Lower lobe of right lung (tissue), 2 donors: Measurements from ENCODE around the gene PTPN13. TPM values are rescaled to one million over a fixed set of nuclear protein-coding genes. Genes with fewer than 3 reads are reported as not detected.

Experiments
- ATAC-seq, 2 donors: fragments of 200-7000 bp; cut with Tn5 transposase; one replicate each; pipeline ENCODE4 v1.9.1; 2020 to 2022; ENCODE audit warnings: mild to moderate bottlenecking in 2 of 2, moderate library complexity in 2 of 2
- DNase-seq: peaks from one replicate; pipeline ENCODE4 v3.0.0-alpha.2; 2020
- H3K27ac ChIP-seq: fragments of 200-600 bp; one replicate; pipeline ENCODE4 v1.8.0; 2022
- H3K27me3 ChIP-seq: fragments of 200-600 bp; one replicate; pipeline ENCODE4 v1.8.0; 2022; ENCODE audit warnings: low read depth
- H3K36me3 ChIP-seq: fragments of 200-600 bp; one replicate; pipeline ENCODE4 v1.8.0; 2022; ENCODE audit warnings: mild to moderate bottlenecking
- H3K4me1 ChIP-seq: fragments of 200-600 bp; one replicate; pipeline ENCODE4 v1.8.0; 2022
- H3K4me3 ChIP-seq: fragments of 200-600 bp; one replicate; pipeline ENCODE4 v1.8.0; 2022; ENCODE audit warnings: mild to moderate bottlenecking
- H3K9me3 ChIP-seq: fragments of 200-600 bp; one replicate; pipeline ENCODE4 v1.8.0; 2022
- intact Hi-C: fragments of 100-400 bp; cut with DNase I; formaldehyde crosslinking; loops from one replicate; pipeline ENCODE4 v1.11.0; 2022
- total RNA-seq: library from RNA; stranded (reverse); fragmentation: NEBNext Ultra II Directional; extraction: Animal tissue kit (Norgen Biotek cat#: 25700); gene quantifications from one replicate; pipeline ENCODE4 v1.2.1, GENCODE V29; 2021
- TF ChIP-seq, protein P1 (sequence below): fragments of 200-600 bp; IDR thresholded peaks from one replicate; pipeline ENCODE4 v1.8.0; 2022; ENCODE audit warnings: antibody characterized with exemption, mild to moderate bottlenecking
- donor health status: DM: no; HTN: yes; CAD: no; lungs with severe emphysema.

The PTPN13 gene
- total RNA-seq, 1 donor from 2014 or later: 77.2 TPM

DNA sequence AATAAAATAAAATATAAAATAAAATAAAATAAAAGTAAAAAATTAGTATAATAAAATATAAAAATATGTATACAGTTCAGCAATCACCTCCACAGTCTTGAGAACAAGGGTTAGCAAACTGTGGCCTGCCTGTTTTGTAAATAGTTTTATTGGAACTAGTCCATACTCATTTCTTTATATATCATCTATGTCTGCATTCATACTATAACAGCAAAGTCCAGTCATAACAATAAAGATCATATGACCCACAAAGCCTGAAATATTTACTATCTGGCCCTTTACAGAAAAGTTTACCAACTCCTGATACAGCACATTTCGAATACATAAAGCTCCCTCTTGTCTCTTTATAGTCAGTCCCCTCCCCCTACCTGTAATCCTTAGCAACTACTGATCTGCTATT is 143.1 kb downstream of the PTPN13 start:
- no peak for ATAC-seq
- no peaks in the 10 kb centered on the region for H3K4me1 ChIP-seq
- no peaks in the 10 kb centered on the region for H3K27me3 ChIP-seq
- intact Hi-C loops: no loop called here
- H3K36me3 ChIP-seq: peaks cover 50% of the 10 kb centered on the region
- DNase-seq: no peak
- H3K9me3 ChIP-seq: no peaks in the 10 kb centered on the region
- H3K27ac ChIP-seq: no peak overlapping the region
- H3K4me3 ChIP-seq: no peak overlapping the region
- TF ChIP-seq, protein P1, sequence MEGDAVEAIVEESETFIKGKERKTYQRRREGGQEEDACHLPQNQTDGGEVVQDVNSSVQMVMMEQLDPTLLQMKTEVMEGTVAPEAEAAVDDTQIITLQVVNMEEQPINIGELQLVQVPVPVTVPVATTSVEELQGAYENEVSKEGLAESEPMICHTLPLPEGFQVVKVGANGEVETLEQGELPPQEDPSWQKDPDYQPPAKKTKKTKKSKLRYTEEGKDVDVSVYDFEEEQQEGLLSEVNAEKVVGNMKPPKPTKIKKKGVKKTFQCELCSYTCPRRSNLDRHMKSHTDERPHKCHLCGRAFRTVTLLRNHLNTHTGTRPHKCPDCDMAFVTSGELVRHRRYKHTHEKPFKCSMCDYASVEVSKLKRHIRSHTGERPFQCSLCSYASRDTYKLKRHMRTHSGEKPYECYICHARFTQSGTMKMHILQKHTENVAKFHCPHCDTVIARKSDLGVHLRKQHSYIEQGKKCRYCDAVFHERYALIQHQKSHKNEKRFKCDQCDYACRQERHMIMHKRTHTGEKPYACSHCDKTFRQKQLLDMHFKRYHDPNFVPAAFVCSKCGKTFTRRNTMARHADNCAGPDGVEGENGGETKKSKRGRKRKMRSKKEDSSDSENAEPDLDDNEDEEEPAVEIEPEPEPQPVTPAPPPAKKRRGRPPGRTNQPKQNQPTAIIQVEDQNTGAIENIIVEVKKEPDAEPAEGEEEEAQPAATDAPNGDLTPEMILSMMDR: no peak

DNA sequence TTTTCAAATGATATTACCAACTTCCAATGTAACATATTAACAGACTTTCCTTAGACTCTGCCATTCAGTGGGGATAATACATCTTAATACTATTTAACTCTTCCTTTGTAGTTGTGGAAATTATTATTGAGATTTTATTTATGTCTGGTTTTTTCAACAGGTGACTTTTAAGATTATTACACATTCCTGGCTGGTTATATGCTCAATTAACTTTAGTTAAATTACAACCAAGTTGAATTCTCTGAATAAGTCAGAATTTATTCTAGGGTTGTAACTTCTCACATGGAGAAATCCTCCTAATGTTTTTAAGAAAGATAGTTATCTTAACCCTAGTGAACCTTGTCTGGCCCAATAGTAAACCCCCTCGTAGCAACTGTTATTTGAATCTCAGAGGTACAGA is 147.7 kb downstream of the PTPN13 start:
- H3K4me3 ChIP-seq: no peak overlapping the region
- ATAC-seq (no peak), DNase-seq (no peak)
- no peaks in the 10 kb centered on the region for H3K27me3 ChIP-seq
- H3K9me3 ChIP-seq: no peaks in the 10 kb centered on the region
- no peaks in the 10 kb centered on the region for H3K4me1 ChIP-seq
- TF ChIP-seq, protein P1: no peak
- H3K36me3 ChIP-seq: peaks cover 26% of the 10 kb centered on the region
- no peak overlapping the region for H3K27ac ChIP-seq
- intact Hi-C loops: no loop called here

DNA sequence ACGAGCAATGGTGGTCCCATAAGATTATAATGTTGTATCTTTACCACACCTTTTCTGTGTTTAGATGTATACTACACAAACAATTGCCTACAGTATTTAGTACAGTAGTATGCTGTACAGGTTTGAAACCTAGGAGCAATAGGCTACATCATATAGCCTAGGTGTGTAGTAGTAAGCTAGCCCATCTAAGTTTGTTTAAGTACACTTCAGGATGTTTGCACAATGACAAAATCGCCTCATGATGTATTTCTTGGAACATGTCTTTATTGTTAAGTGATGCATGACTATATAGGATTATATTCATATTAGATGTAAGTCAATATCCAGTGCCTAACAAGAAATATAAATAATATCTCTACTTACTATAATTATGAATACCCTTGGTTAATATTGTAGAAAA is 150.5 kb downstream of the PTPN13 start:
- H3K27me3 ChIP-seq: no peaks in the 10 kb centered on the region
- no peaks in the 10 kb centered on the region for H3K9me3 ChIP-seq
- no peak overlapping the region for H3K4me3 ChIP-seq
- TF ChIP-seq, protein P1: no peak
- DNase-seq (no peak), ATAC-seq (no peak)
- H3K27ac ChIP-seq: no peak overlapping the region
- H3K4me1 ChIP-seq: no peaks in the 10 kb centered on the region
- intact Hi-C loops: no loop called here
- peaks cover 27% of the 10 kb centered on the region for H3K36me3 ChIP-seq

DNA sequence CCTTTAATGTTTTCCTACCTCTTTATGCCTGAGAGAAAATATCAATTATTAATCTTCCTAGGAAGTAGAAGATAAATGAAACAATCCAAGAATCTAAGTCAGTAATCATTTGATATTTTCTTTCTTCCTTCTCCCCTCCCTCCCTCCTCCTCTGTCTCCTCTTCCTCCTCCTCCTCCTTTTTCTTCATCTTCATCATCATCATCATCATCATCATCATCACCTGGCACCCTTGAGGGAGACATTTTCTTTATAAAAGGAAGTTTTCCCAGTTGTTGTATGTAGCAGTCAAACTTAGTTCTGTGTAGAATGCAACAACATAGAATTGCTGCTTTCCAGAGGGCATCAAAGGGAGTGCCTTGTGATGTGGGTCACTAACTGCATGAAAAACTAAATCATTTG is 155.0 kb downstream of the PTPN13 start:
- Histone ChIP-seq H3K27ac (no peak overlapping the region), H3K9me3 (no peaks in the 10 kb centered on the region), H3K36me3 (peaks cover 24% of the 10 kb centered on the region), H3K27me3 (no peaks in the 10 kb centered on the region), H3K4me3 (no peak overlapping the region), H3K4me1 (no peaks in the 10 kb centered on the region)
- DNase-seq (no peak), ATAC-seq (no peak)
- intact Hi-C loops: no loop called here
- TF ChIP-seq, protein P1: no peak

DNA sequence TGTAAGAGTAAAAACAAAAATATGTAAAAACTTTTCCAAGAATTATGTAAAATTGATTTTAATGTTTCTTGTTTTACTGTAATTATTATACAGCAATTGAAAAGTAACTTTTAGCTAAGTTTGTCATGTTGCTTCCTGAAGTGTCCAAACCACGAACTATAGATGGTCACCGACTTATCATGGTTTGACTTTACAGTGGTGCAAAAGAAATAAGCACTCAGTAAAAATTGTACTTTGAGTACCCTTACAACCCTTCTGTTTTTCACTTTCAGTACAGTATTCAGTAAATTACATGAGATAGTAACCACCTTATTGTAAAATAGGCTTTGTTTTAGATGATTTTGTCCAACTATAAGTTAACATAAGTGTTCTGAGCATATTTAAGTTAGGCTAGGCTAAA is 161.3 kb downstream of the PTPN13 start:
- TF ChIP-seq, protein P1: no peak
- H3K27me3 ChIP-seq: no peaks in the 10 kb centered on the region
- no peak overlapping the region for H3K4me3 ChIP-seq
- no peak for ATAC-seq
- no peaks in the 10 kb centered on the region for H3K9me3 ChIP-seq
- H3K27ac ChIP-seq: no peak overlapping the region
- no peaks in the 10 kb centered on the region for H3K4me1 ChIP-seq
- intact Hi-C loops: no loop called here
- DNase-seq: no peak
- H3K36me3 ChIP-seq: peaks cover 9% of the 10 kb centered on the region

DNA sequence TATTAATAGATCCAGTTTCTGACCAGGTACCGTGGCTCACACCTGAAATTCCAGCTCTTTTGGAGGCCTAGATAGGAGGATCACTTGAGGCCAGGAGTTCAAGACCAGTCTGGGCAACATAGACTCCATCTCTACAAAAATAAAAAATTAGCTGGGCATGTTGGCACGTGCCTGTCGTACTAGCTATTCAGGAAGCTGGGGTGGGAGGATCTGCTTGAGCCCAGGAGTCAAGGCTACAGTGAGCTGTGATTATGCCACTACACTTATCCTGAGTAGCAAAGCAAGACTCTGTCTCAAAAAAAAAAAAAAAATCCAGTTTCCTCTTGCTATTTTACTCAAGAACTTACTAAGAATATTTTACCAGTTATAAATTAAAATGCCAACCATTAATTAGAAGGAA is 163.4 kb downstream of the PTPN13 start:
- no peaks in the 10 kb centered on the region for H3K4me1 ChIP-seq
- TF ChIP-seq, protein P1: no peak
- H3K4me3 ChIP-seq: no peak overlapping the region
- no peaks in the 10 kb centered on the region for H3K27me3 ChIP-seq
- DNase-seq (no peak), ATAC-seq (no peak)
- no peaks in the 10 kb centered on the region for H3K9me3 ChIP-seq
- intact Hi-C loops: no loop called here
- H3K36me3 ChIP-seq: peaks cover 7% of the 10 kb centered on the region
- H3K27ac ChIP-seq: no peak overlapping the region
